Stomach (tissue), 9 donors: Measurements from ENCODE around the gene ADISSP. TPM values are rescaled to one million over a fixed set of nuclear protein-coding genes. Genes with fewer than 3 reads are reported as not detected.

Experiments used
- DNase-seq, 2 donors: peaks; one replicate each; pipeline versions ENCODE4 v3.0.0 to v3.0.0-alpha.2; 2013 to 2019
- H3K27ac ChIP-seq, 5 donors: fragments of 200-600 bp in 4 of 5; sonication (generic) in 4 of 5; one replicate each; pipeline ENCODE4 v1.5.1; 2013 to 2019; ENCODE audit warnings: mild to moderate bottlenecking in 1 of 5, moderate library complexity in 1 of 5
- H3K27me3 ChIP-seq, 3 donors: fragments of 200-600 bp; sonication (generic); one replicate each; pipeline ENCODE4 v1.5.1; 2017 to 2019; ENCODE audit warnings: mixed run types in 1 of 3
- H3K36me3 ChIP-seq, 4 donors: fragments of 200-600 bp; sonication (generic); 1 replicate in 3 of 4; 2 replicates in 1 of 4; pipeline ENCODE4 v1.5.1; 2016 to 2019
- H3K4me1 ChIP-seq, 4 donors: fragments of 200-600 bp; sonication (generic); one replicate each; pipeline ENCODE4 v1.5.1; 2016 to 2019
- H3K4me3 ChIP-seq, 4 donors: fragments of 200-600 bp; sonication (generic) in 3 of 4; one replicate each; pipeline ENCODE4 v1.5.1; 2016 to 2019; ENCODE audit warnings: mild to moderate bottlenecking in 1 of 4
- H3K9me3 ChIP-seq, 4 donors: fragments of 200-600 bp; sonication (generic); one replicate each; pipeline ENCODE4 v1.5.1; 2016 to 2019
- CTCF ChIP-seq, 7 experiments: fragments of 450-650 bp in 4 of 7; fragments of 200-600 bp in 3 of 7; sonication (generic) in 3 of 7; IDR thresholded peaks; one replicate each; pipeline ENCODE4 v1.5.1; 2016 to 2019; ENCODE audit warnings: antibody characterized with exemption in 7 of 7, control low read depth in 2 of 7, mild to moderate bottlenecking in 1 of 7
- EP300 ChIP-seq: sonication (generic); formaldehyde crosslinking; IDR thresholded peaks from one replicate; pipeline ENCODE4 v1.6.1; 2017; ENCODE audit warnings: antibody characterized with exemption
- POLR2A ChIP-seq, 4 donors: fragments of 450-650 bp; IDR thresholded peaks; one replicate each; pipeline ENCODE4 v1.6.1; 2016; ENCODE audit warnings: antibody characterized with exemption in 4 of 4, control low read depth in 2 of 4, mild to moderate bottlenecking in 1 of 4, moderate library complexity in 1 of 4
- POLR2AphosphoS5 ChIP-seq, 3 donors: sonication (generic); formaldehyde crosslinking; IDR thresholded peaks; one replicate each; pipeline ENCODE4 v1.6.1; 2016; ENCODE audit warnings: antibody characterized with exemption in 3 of 3
- WGBS, 5 donors: extraction: QIAGEN DNeasy Blood & Tissue Kit in 3 of 5; methylation state at CpG; one replicate each; pipeline versions ENCODE4 v1.1.5 to v1.1.7; 2013 to 2018; 5-methylcytosine and 5-hydroxymethylcytosine counted together
- intact Hi-C: fragments of 100-400 bp; cut with DNase I; formaldehyde crosslinking; loops from one replicate; pipeline ENCODE4 v1.15.1; 2023; ENCODE audit warnings: low total_unique reads
- polyA plus RNA-seq, 3 donors: library from polyadenylated mRNA; stranded (reverse); fragments of 200-250 nt; gene quantifications; one replicate each; pipeline ENCODE4 v1.2.3, GENCODE V29; 2013
- total RNA-seq, 5 donors: library from RNA; depleted of rRNA; stranded (reverse); fragments of >200 nt; gene quantifications; one replicate each; pipeline versions ENCODE4 v1.1.0 to v1.2.3, GENCODE V29; 2014 to 2016
- donor health status: healthy with polysubstance abuse.
- donor health status: Bipolar disorder and iron deficiency.
- donor health status: healthy.

Gene ADISSP
- total and polyA plus RNA-seq, 8 donors, result 5.9 to 136 (median 27.4) TPM

- no peaks in the 10 kb centered on the region for H3K36me3 ChIP-seq
- H3K4me1 ChIP-seq, result peaks cover 0 to 5% (median 3%) of the 10 kb centered on the region in 4 donors
- H3K27me3 ChIP-seq, result no peaks in the 10 kb centered on the region
- intact Hi-C loops, result no loop called here
- 79 to 86% (median 82%) methylated on average over 5 to 14 of the region's 14 CpGs for WGBS, 5 donors
- no peak overlapping the region for H3K27ac ChIP-seq
- TF ChIP-seq POLR2AphosphoS5 (IDR thresholded peaks at IDR 0.05) (no peak), POLR2A (IDR thresholded peaks at IDR 0.05) (no peak), EP300 (no peak), CTCF (IDR thresholded peaks at IDR 0.05) (no peak)
- DNase-seq, result no peak
- H3K9me3 ChIP-seq, result no peaks in the 10 kb centered on the region
- H3K4me3 ChIP-seq, result no peak overlapping the region
Observed at GRCh38 chr20:3705491-3705969, 62.0 kb downstream of the ADISSP start.

GRCh38 chr20:3704087-3704486 lies 63.5 kb downstream of the ADISSP start:
- no peak for DNase-seq
- H3K4me3 ChIP-seq, result no peak overlapping the region
- no peak overlapping the region for H3K27ac ChIP-seq
- H3K36me3 ChIP-seq, result no peaks in the 10 kb centered on the region
- TF ChIP-seq EP300 (no peak), POLR2AphosphoS5 (IDR thresholded peaks at IDR 0.05) (no peak), POLR2A (IDR thresholded peaks at IDR 0.05) (no peak), CTCF (IDR thresholded peaks at IDR 0.05) (no peak)
- no peaks in the 10 kb centered on the region for H3K4me1 ChIP-seq
- H3K9me3 ChIP-seq, result no peaks in the 10 kb centered on the region
- H3K27me3 ChIP-seq, result no peaks in the 10 kb centered on the region
- WGBS, 5 donors, result 66 to 86% (median 70%) methylated on average over 5 of the region's 5 CpGs
- intact Hi-C loops, result no loop called here

Other genes starting within 250 kb of the ADISSP start
- gene GFRA4, start 104.4 kb downstream of the ADISSP start, total RNA-seq, result not detected
- gene GFRA4, start 104.4 kb downstream of the ADISSP start, polyA plus RNA-seq, result not detected
- gene ADAM33, start 85.7 kb downstream of the ADISSP start, total RNA-seq, result 100 to 1,000 TPM in 2 of 5 donors, 10 to 100 TPM in 3; 20.6 to 143 (median 96.9) TPM
- gene ADAM33, start 85.7 kb downstream of the ADISSP start, polyA plus RNA-seq, result 10 to 100 TPM in 2 of 3 donors, 1 to 10 TPM in 1; 4.6 to 29.8 (median 11.1) TPM
- 10 to 100 TPM in 1 of 5 donors, 1 to 10 TPM in 4; 1.7 to 22.2 (median 4.5) TPM for gene SIGLEC1, start 55.2 kb downstream of the ADISSP start, total RNA-seq
- 1 to 10 TPM; 1.4 to 1.8 (median 1.5) TPM for gene SIGLEC1, start 55.2 kb downstream of the ADISSP start, polyA plus RNA-seq
- gene HSPA12B, start 35.1 kb downstream of the ADISSP start, total RNA-seq, result 10 to 100 TPM in 1 of 5 donors, 1 to 10 TPM in 3, under 1 TPM in 1; 0.87 to 14.3 (median 6.1) TPM
- 1 to 10 TPM; 3.0 to 5.3 (median 3.7) TPM for gene HSPA12B, start 35.1 kb downstream of the ADISSP start, polyA plus RNA-seq
- not detected for gene SPEF1, start 13.7 kb upstream of the ADISSP start, total RNA-seq
- gene SPEF1, start 13.7 kb upstream of the ADISSP start, polyA plus RNA-seq, result under 1 TPM in 2 of 3 donors, not detected in 1; 0.18 to 0.19 TPM
- 100 to 1,000 TPM in 1 of 5 donors, 10 to 100 TPM in 4; 24.5 to 130 (median 68.3) TPM for gene CENPB, start 19.0 kb upstream of the ADISSP start, total RNA-seq
- gene CENPB, start 19.0 kb upstream of the ADISSP start, polyA plus RNA-seq, result 10 to 100 TPM; 36.5 to 90.7 (median 79.6) TPM
- 10 to 100 TPM in 4 of 5 donors, 1 to 10 TPM in 1; 9.4 to 56.5 (median 32.6) TPM for gene CDC25B, start 28.6 kb upstream of the ADISSP start, total RNA-seq
- gene CDC25B, start 28.6 kb upstream of the ADISSP start, polyA plus RNA-seq, result 10 to 100 TPM; 18.0 to 23.1 (median 22.6) TPM
- 10 to 100 TPM in 1 of 5 donors, 1 to 10 TPM in 4; 1.8 to 14.8 (median 4.2) TPM for gene AP5S1, start 52.8 kb upstream of the ADISSP start, total RNA-seq
- gene AP5S1, start 52.8 kb upstream of the ADISSP start, polyA plus RNA-seq, result 10 to 100 TPM in 1 of 3 donors, 1 to 10 TPM in 2; 6.1 to 10.4 (median 7.9) TPM
- gene MAVS, start 79.1 kb upstream of the ADISSP start, total RNA-seq, result 10 to 100 TPM; 26.6 to 50.4 (median 37.1) TPM
- 10 to 100 TPM in 1 of 3 donors, 1 to 10 TPM in 2; 6.3 to 15.1 (median 9.2) TPM for gene MAVS, start 79.1 kb upstream of the ADISSP start, polyA plus RNA-seq
- 10 to 100 TPM in 4 of 5 donors, 1 to 10 TPM in 1; 8.8 to 68.4 (median 39.0) TPM for gene PANK2, start 121.6 kb upstream of the ADISSP start, total RNA-seq
- gene PANK2, start 121.6 kb upstream of the ADISSP start, polyA plus RNA-seq, result 10 to 100 TPM; 19.3 to 28.5 (median 25.1) TPM
- gene RNF24, start 247.8 kb upstream of the ADISSP start, total RNA-seq, result 10 to 100 TPM in 2 of 5 donors, 1 to 10 TPM in 3; 1.3 to 12.2 (median 7.2) TPM
- gene RNF24, start 247.8 kb upstream of the ADISSP start, polyA plus RNA-seq, result 1 to 10 TPM; 2.2 to 3.7 (median 2.3) TPM